GM21737 (cell line): Measurements from ENCODE around the gene CBX4.

ENCODE experiments used
- ATAC-seq: cut with Tn5 transposase; IDR thresholded peaks from one replicate; pipeline ENCODE4 v1.9.1; 2021; ENCODE audit warnings: mild to moderate bottlenecking, moderate library complexity; ENCODE audit not compliant: unreplicated experiment

CBX4 gene

GRCh38 chr17:79814127-79814973 lies 24.9 kb downstream of the CBX4 start:
- no peak for ATAC-seq

DNA sequence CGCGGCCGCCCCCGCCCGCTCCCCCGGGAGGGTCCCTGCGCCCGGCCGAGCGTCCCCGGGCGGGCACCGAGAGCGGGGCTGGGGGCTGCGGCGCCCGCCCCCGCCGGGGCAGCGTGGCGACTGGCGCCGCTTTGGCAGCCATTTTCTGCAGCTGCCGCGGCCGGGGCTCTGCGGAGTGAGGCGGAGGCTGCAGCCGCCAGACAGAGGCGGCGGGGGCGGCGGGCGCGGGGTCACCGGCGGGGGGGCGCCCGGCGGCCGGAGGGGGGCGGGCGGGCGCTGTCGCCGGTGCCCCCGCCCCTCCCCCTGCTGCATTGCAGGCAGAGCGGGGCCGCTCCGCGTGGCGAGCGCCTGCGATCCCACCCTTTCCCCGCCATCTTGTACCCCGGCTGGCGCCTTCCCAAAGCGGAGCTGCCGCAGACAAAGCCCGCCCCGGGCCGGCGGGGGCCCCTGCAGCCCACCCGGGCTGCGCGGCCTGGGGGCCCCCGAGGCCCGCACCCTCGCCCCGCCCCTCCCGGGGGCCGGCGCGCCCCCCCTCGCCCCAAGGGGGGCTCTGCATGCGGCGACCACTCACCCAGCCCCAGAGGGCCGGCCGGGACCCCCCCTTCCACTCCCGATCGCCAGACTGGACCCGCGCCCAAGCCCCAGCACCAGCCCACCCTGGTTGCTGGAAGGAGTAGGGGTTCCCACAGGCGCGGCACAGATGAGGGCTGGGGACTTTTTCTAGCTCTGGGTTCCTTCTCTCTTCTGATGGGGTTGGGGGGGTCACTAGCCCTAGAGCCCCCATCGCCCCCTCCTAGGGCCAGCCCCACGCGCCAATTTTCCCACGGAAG lies 25.7 kb downstream of the CBX4 start:
- ATAC-seq, result no peak

DNA sequence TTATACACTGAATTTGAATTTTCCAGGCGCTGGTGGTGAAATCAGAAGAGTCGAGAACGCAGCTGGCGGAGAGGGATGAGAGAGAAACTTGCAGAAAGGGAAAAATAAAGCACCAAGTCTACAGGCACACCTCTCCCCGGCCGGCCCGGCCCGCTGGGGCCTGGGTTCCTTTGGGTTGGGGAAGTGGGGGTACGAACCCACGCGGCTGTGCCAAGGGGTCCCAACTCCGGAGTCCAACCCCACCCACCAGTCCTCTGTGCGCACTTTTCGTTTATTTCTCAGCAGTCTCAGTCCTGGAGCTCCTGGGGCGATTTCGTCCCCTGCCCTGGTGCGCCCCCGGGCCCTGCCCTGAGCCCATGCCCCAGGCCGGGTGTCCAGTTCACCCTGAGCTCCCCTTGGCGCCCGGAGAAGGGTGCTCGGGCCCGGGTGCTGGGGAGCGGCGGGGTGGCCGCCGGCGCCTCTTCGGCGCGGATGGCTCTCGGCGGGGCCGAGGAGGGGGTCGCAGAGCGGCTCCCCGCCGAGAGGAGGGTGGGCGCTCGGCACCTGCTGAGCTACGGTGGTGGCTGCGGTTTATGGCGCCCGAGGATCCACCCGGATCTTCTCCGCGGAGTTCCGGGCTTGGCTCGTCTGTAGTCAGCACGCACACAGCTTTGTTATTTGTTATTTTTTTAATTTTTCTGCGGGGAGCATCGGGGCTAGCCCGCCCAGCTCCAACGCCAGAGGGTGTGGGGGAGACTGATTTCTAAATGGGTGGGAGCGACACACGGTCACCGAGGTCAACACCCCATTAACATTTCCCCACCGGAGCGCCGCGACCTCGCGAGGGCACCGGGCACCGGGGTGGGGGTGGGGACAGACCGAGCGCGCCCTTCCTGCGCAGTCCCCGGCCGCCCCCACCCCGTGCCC lies 26.6 kb downstream of the CBX4 start:
- ATAC-seq, result no peak

GRCh38 chr17:79811868-79812352 lies 27.3 kb downstream of the CBX4 start:
- no peak for ATAC-seq

GRCh38 chr17:79811011-79811867 lies 28.0 kb downstream of the CBX4 start:
- ATAC-seq, result no peak

GRCh38 chr17:79810130-79811010 lies 28.9 kb downstream of the CBX4 start:
- ATAC-seq, result peak; percentile 59

DNA sequence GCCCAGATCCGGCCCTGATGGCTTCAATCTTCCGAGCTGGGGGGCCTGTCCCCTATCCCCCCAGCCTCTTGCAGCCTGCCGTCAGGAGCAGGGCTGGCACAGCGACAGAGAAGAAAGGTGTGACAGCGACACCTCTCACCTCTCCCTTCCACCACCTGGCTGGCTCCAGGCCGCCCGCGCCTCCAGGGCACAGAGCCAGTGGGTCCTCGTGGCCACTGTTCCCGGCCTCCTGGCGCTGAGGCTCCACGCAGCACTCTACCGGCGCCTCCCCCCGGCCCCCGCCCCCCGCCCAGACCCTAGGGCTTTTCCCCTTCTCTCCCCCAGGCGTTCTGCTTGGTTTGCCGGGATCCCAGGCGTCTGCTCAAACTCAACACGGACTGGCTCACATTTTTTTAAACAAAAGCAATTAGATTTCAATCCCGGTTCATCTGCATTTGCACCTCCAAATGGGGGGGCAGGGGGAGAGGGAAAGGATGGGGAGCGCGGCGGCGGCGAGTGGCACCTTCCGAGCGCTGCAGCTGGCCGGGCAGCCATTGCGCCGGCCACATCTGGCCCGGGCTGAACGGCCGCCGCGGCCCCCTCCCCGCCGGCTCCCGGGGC lies 29.6 kb downstream of the CBX4 start:
- ATAC-seq, result no peak

GRCh38 chr17:79808763-79809529 lies 30.3 kb downstream of the CBX4 start:
- no peak for ATAC-seq

DNA sequence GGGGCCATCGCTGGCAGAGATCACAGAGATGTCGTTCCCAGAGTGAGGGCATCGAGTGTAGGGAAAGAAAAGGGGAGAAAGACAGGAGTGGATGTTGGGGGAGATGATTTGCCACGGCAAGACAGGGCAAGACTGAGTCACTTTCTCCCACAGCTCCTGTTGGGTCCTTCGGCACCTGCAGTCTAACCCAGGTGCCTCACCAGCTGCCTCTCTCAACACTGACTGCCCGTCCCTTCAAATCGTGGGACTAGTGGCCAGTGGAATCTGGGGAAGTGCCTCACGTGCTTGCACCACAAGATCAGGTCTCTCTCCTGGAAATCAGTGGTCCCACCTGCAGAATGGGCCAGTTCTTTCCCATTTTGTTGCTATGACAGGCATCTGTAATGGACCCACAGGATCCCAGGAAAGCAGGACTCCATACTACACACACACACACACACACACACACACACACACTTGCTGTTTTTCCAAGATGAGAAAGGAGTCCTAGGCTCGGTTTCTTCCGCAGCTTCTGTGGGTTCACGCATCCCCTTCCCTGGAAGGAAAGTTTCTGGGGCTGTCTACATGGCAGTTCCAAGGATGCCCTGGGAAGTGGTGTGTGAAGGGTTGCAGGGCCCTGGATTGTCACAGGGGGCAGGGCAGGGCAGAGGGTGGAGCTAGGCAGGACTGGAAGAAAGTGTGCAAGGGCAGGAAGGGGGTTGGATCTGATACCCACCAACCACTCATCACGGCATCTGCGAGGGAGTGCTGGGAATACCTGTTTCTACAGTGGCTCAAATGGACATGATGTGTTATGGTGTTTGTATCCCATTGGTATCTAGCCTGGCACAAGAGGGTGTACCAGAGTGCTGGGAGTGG lies 32.1 kb downstream of the CBX4 start:
- no peak for ATAC-seq

DNA sequence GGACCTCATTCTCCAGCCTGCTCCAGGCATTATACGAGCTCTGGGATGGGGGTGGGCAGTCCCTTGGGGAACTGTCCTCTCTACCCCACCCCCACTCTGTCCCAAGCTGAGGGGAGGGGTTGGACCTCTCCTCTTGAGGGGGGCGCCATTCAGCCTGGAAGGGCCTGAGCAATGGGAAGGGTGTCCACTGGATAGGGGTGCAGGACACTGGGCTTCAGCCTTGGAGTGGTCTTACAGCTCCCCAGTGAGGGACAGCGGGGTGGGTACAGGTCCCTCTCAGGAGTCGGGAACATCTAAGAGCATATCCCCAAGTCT lies 32.8 kb downstream of the CBX4 start:
- ATAC-seq, result no peak

- ATAC-seq, result no peak
Observed at GRCh38 chr17:79804856-79805696, 34.2 kb downstream of the CBX4 start.

- ATAC-seq, result peak; percentile 64
Observed at GRCh38 chr17:79803997-79804855, 35.0 kb downstream of the CBX4 start.

DNA sequence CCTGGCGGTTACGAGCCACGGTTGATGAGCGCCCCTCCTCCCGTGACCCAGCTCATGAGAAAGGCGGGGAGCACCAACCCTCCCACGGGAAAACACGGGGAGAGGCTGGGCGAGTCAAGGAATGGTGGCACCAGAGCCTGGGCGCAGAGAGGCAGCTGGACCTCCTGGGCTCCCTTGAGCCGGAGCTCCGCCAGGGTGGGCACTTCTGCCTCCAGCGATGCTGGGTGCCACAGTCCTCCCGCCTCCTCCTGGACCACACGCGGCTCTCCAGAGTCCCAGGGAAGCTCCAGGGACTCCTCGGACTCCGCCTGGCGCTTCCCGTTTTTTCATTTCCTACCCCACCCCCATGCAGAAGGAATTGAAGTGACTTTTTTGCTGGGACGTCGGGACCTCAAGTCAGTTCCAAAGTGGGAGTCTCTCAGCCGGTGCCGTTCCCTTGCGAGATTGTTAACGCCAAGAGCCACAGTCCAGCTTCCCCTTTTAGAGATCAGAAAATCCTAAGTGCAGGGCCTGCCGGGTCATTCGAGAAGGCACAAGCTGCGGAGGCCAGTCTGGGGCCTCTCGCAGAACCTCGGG lies 35.7 kb downstream of the CBX4 start:
- ATAC-seq, result no peak

DNA sequence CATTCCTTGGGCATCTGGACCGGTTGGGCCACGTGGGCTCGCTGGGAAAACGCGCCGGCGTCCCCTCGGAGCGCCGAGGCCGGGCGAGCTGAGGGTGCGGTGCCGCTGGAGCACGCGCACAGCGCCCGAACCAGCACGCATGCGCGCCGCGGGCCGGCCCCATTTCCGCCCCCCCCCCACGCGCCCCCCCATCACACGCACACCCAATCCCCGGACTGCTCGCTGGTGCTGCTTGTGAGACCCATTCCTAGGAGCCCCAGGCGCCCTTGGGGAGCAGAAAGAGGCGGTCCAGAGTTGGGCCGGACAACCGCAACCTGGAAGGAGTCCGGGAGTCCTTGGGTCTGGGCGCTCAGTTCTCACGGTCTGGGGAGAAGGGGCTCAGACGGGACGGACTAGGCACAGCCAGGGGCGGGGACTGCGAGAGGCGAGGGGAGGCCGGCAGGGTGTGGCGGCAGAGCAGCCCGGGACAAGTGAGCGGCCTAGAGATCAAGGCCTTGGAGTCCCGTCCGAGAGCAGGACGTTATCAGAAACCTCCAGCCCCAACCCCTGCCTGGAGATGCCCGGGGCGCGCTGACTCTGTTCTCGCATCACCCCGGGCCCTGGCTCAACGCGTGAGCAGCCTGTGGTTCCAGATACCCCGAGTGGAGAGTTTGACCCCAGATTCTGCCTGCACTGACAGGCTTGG lies 36.4 kb downstream of the CBX4 start:
- no peak for ATAC-seq
